ENCODE results near the gene KLHL2. TPM values are rescaled to one million over a fixed set of nuclear protein-coding genes. Genes with fewer than 3 reads are reported as not detected.

Gene KLHL2
- total and polyA plus RNA-seq, 2 experiments from 2014 or later, result 8.2 to 21.3 TPM

DNA sequence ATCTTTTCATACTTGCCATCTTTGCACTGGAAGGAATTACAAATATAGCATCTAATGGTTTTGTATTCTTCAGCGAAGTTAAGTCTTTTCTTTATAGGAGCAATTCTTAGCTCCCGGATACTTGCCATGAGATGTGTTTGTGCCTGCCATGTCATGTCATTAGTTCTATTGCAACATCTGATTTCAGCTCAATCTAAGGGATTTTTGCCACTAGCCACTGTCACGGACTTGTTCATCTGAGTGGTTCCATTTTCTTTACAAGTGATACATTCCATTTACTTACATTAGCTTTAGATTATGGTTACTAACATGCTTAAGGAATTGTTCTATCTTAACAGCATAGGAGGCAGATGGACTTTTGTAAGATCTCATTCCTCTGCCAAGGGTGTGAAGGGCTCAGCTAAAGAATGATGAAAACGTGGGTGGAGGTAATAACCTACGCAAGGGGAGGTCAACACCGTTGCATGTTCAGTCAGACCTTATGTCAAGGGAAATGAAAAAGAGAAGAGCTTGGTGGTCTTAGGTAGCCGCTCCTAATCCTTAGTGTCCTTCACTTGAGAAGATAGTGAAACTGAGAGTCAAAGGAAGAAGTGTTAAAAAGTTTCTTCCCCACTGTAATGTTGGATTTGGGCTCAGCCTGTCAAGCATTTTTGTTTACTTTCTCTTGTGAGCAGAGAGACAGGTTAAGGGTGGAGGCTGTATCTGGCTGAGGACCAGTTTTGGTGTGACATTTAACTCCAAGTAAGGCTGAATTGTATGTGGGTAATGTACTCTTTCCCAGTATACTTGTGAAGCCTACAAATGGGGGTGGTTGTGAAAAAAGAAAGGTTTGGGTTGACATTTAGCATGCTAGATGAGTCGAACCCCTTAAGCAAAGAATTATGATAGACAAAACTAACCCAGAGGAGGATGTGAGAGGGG, 3.6 kb upstream of the KLHL2 start:
- H3K9me3 ChIP-seq (ENCODE audit: low read depth), result no peaks in the 10 kb centered on the region
- no peaks in the 10 kb centered on the region for H3K9me2 ChIP-seq (replicated peaks; ENCODE audit: insufficient read depth)
- no peaks in the 10 kb centered on the region for H4K20me1 ChIP-seq (ENCODE audit: insufficient read depth, poor library complexity, severe bottlenecking)
- no peaks in the 10 kb centered on the region for H3K36me3 ChIP-seq (replicated peaks; ENCODE audit: insufficient read depth, low read depth)
- TF ChIP-seq EZH2 (IDR thresholded peaks at IDR 0.05; ENCODE audit: borderline replicate concordance) (no peak), EZH2phosphoT487 (IDR thresholded peaks at IDR 0.05; ENCODE audit: low read depth, severe bottlenecking, unreplicated experiment) (no peak)
- TF ChIP-seq, protein P1, sequence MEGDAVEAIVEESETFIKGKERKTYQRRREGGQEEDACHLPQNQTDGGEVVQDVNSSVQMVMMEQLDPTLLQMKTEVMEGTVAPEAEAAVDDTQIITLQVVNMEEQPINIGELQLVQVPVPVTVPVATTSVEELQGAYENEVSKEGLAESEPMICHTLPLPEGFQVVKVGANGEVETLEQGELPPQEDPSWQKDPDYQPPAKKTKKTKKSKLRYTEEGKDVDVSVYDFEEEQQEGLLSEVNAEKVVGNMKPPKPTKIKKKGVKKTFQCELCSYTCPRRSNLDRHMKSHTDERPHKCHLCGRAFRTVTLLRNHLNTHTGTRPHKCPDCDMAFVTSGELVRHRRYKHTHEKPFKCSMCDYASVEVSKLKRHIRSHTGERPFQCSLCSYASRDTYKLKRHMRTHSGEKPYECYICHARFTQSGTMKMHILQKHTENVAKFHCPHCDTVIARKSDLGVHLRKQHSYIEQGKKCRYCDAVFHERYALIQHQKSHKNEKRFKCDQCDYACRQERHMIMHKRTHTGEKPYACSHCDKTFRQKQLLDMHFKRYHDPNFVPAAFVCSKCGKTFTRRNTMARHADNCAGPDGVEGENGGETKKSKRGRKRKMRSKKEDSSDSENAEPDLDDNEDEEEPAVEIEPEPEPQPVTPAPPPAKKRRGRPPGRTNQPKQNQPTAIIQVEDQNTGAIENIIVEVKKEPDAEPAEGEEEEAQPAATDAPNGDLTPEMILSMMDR (IDR thresholded peaks at IDR 0.05; ENCODE audit: poor library complexity), result no peak
- H3K4me3 ChIP-seq, result no peak overlapping the region
- no peak overlapping the region for H2AFZ ChIP-seq
- no peaks in the 10 kb centered on the region for H3K27me3 ChIP-seq
- H3K4me1 ChIP-seq (ENCODE audit: insufficient read depth), result no peaks in the 10 kb centered on the region
- peaks cover 6% of the 10 kb centered on the region for H3K79me2 ChIP-seq
- no peak overlapping the region for H3K4me2 ChIP-seq
- H3K27ac ChIP-seq, result no peak overlapping the region
- 85% methylated on average over 8 of the region's 8 CpGs for WGBS (ENCODE audit: low lambda C conversion rate, missing lambda C conversion rate)
- no peak for DNase-seq (ENCODE audit: low spot score)

DNA sequence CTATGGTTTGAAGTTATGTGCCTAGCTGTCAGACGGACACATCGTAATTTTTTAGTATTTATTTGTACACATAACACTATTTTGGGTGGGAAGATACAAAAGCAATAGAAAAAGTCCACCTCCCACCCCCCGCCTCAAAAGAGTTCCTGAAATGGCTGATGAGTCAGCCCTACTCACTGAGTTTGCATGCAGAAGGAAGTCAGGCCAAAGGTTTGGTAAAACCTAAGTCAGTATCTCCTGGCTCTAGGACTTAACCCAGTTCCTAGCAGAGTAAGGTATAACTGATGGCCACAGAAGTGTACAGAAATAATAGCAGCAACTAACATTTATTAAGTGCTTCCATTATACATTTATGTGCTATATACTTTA, 2.9 kb upstream of the KLHL2 start:
- Histone ChIP-seq H2AFZ (no peak overlapping the region), H3K4me3 (no peak overlapping the region), H3K4me2 (no peak overlapping the region), H3K27ac (no peak overlapping the region), H3K27me3 (no peaks in the 10 kb centered on the region), H3K4me1 (ENCODE audit: insufficient read depth) (no peaks in the 10 kb centered on the region), H3K9me2 (replicated peaks; ENCODE audit: insufficient read depth) (no peaks in the 10 kb centered on the region), H4K20me1 (ENCODE audit: insufficient read depth, poor library complexity, severe bottlenecking) (no peaks in the 10 kb centered on the region), H3K36me3 (replicated peaks; ENCODE audit: insufficient read depth, low read depth) (no peaks in the 10 kb centered on the region), H3K79me2 (peaks cover 13% of the 10 kb centered on the region), H3K9me3 (ENCODE audit: low read depth) (no peaks in the 10 kb centered on the region)
- no peak for DNase-seq (ENCODE audit: low spot score)
- TF ChIP-seq EZH2 (IDR thresholded peaks at IDR 0.05; ENCODE audit: borderline replicate concordance) (no peak), EZH2phosphoT487 (IDR thresholded peaks at IDR 0.05; ENCODE audit: low read depth, severe bottlenecking, unreplicated experiment) (no peak)
- TF ChIP-seq, protein P1 (IDR thresholded peaks at IDR 0.05; ENCODE audit: poor library complexity), result no peak
- WGBS (ENCODE audit: low lambda C conversion rate, missing lambda C conversion rate), result 89% methylated on average over 3 of the region's 3 CpGs

DNA sequence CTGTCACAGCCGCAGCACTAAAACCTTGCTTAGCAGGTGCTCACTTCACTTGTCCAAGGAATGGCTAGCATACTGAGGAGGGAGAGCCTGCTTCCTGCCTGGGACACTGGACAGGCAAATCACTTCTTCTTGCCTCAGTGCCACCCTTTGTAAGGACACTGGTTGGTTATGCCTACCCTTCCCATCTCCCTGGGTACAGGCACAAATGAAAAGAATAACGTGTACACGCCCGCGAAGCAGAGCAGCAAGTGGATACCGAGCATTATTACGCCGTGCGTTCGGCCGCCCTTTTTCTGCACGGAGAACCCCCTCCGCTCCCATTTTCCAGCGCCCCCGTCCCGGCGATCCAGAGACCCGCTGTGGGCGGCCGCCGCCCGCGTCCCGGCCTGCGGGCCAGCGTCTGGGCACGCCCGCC, 338 bp upstream of the KLHL2 start:
- H3K79me2 ChIP-seq, result peaks cover 36% of the 10 kb centered on the region
- 1% methylated on average over 10 of the region's 28 CpGs for WGBS (ENCODE audit: low lambda C conversion rate, missing lambda C conversion rate)

More for the DNA sequence above, 338 bp upstream of the KLHL2 start:
- H3K4me1 ChIP-seq (ENCODE audit: insufficient read depth), result no peaks in the 10 kb centered on the region
- H4K20me1 ChIP-seq (ENCODE audit: insufficient read depth, poor library complexity, severe bottlenecking), result no peaks in the 10 kb centered on the region
- H3K27ac ChIP-seq, result peak overlapping the region; percentile 62
- peak overlapping the region; percentile 89 for H3K4me2 ChIP-seq
- peak; percentile 38 for DNase-seq (ENCODE audit: low spot score)
- TF ChIP-seq EZH2 (IDR thresholded peaks at IDR 0.05; ENCODE audit: borderline replicate concordance), result no peak
- TF ChIP-seq, protein P1 (IDR thresholded peaks at IDR 0.05; ENCODE audit: poor library complexity), result no peak
- no peak for TF ChIP-seq EZH2phosphoT487 (IDR thresholded peaks at IDR 0.05; ENCODE audit: low read depth, severe bottlenecking, unreplicated experiment)
- H3K4me3 ChIP-seq, result peak overlapping the region; percentile 50
- H3K36me3 ChIP-seq (replicated peaks; ENCODE audit: insufficient read depth, low read depth), result no peaks in the 10 kb centered on the region
- no peaks in the 10 kb centered on the region for H3K27me3 ChIP-seq
- H3K9me3 ChIP-seq (ENCODE audit: low read depth), result no peaks in the 10 kb centered on the region
- peak overlapping the region; percentile 86 for H2AFZ ChIP-seq
- H3K9me2 ChIP-seq (replicated peaks; ENCODE audit: insufficient read depth), result no peaks in the 10 kb centered on the region
